Mucosa of stomach (tissue), 1 donor: ENCODE measurements around the gene MPP3.
"Not testable (repeated sequence)": the region's sequence is repeated elsewhere in the genome, so short reads cannot be mapped to it uniquely, and the experiment has no call there.

Experiments used
- H3K27me3 ChIP-seq: one replicate; pipeline ENCODE4 v1.7.0; 2013; ENCODE audit warnings: mild to moderate bottlenecking, low read length; ENCODE audit not compliant: control insufficient read depth, insufficient read depth
- H3K36me3 ChIP-seq: one replicate; pipeline ENCODE4 v1.7.0; 2013; ENCODE audit warnings: low read length; ENCODE audit not compliant: control insufficient read depth, insufficient read depth
- H3K4me1 ChIP-seq: one replicate; pipeline ENCODE4 v1.7.0; 2013; ENCODE audit warnings: mild to moderate bottlenecking, low read length; ENCODE audit not compliant: control insufficient read depth, insufficient read depth
- H3K4me3 ChIP-seq: one replicate; pipeline ENCODE4 v1.7.0; 2013; ENCODE audit warnings: low read length
- H3K9ac ChIP-seq: one replicate; pipeline ENCODE4 v1.7.0; 2013; ENCODE audit warnings: mild to moderate bottlenecking, low read length, moderate library complexity
- H3K9me3 ChIP-seq: one replicate; pipeline ENCODE4 v1.7.0; 2013; ENCODE audit warnings: mild to moderate bottlenecking, low read length, moderate library complexity; ENCODE audit not compliant: control insufficient read depth
- donor health status: Pancreatic carcinoma.

Gene MPP3

DNA sequence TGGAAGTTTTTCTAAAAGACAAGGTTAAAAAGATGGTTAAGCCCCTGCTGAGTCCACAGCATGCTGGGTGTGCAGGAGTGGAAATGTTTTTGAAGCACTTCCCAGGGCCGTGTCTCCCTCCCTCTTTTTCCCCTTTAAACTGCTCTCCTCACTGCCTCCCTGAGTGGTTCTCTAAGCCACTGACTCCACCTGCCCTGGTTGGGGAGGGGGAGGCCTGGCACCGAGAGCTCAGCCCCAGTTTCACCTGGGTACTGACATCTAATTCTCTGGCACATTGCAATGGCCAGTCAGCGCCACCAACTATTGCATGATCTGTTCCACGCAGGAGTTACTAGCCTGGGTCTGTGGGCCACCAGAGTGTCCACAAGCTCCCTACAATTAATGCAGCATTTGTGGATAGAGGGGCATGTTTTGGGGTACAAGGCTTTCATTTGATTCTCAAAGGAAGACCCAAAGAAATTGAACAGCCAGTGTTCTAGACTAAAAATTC lies 22.7 kb downstream of the MPP3 start:
- Histone ChIP-seq H3K27me3 (no peaks in the 10 kb centered on the region), H3K9me3 (no peaks in the 10 kb centered on the region), H3K4me3 (no peak overlapping the region), H3K9ac (no peak overlapping the region), H3K36me3 (no peaks in the 10 kb centered on the region), H3K4me1 (no peaks in the 10 kb centered on the region)

DNA sequence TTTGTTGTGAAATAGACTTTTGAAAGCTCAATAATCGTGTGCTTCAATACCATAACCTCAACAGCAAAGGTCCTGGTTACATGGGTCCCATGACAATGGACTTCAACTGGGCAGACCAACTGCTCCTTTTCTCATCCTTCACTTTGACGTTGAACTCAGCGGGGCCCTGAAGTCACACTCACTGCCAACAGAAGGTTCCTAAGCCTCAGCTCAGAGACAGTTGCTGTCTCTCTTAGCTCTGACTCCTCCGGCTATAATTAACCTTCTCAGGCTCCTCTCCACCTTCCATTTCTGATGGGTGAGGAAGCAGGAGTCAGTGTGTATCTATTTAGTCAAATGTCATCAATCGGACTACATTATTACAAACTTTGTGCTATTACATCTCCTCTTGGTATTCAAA lies 23.8 kb downstream of the MPP3 start:
- Histone ChIP-seq H3K9me3 (no peaks in the 10 kb centered on the region), H3K36me3 (no peaks in the 10 kb centered on the region), H3K4me1 (no peaks in the 10 kb centered on the region), H3K4me3 (no peak overlapping the region), H3K27me3 (no peaks in the 10 kb centered on the region), H3K9ac (no peak overlapping the region)

DNA sequence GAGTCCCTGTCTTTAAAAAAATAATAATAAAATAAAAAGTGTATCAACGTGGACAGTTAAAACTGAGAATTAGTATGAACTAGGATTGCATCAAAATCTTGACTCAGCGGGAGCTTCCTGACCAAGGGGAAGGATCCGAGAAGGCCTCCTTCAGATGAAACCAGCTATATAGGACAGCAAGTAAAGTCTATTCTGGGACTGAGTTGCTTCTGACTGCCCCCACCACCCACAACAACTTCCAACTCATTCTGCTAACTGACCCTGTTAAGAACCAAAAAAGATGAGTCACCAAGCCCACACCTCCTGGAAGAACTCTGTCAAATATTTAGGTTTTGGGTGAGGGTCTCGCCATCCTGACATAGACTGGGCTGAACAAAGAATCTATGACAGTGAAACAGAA lies 24.9 kb downstream of the MPP3 start:
- Histone ChIP-seq H3K27me3 (no peaks in the 10 kb centered on the region), H3K4me3 (no peak overlapping the region), H3K9me3 (no peaks in the 10 kb centered on the region), H3K9ac (no peak overlapping the region), H3K4me1 (no peaks in the 10 kb centered on the region), H3K36me3 (no peaks in the 10 kb centered on the region)

GRCh38 chr17:43805117-43805516 lies 27.8 kb downstream of the MPP3 start:
- H3K9ac ChIP-seq, result no peak overlapping the region
- no peaks in the 10 kb centered on the region for H3K36me3 ChIP-seq
- no peaks in the 10 kb centered on the region for H3K9me3 ChIP-seq
- no peaks in the 10 kb centered on the region for H3K4me1 ChIP-seq
- no peak overlapping the region for H3K4me3 ChIP-seq
- H3K27me3 ChIP-seq, result no peaks in the 10 kb centered on the region

GRCh38 chr17:43803758-43804157 lies 29.2 kb downstream of the MPP3 start:
- Histone ChIP-seq H3K36me3 (no peaks in the 10 kb centered on the region), H3K4me1 (no peaks in the 10 kb centered on the region), H3K9me3 (no peaks in the 10 kb centered on the region), H3K27me3 (no peaks in the 10 kb centered on the region), H3K9ac (no peak overlapping the region), H3K4me3 (no peak overlapping the region)

DNA sequence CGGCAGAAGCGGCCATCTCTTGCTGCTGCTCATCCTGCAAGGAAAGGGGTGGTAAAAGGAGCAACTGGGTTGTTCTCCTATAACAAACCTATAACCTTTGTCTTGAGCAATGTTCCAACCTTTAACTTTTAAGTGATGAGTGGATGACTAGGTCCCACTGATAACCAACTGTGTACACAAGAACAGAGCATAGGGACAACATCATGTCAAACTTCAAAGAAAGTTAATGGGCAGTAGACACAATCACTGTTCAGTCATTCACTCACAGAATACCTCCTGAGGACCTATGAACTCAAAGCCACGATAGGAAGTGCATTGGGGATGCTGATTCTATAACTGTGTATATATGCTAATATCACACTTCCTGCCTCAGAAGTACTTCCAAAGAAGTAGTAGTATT lies 31.1 kb downstream of the MPP3 start:
- H3K4me3 ChIP-seq, result no peak overlapping the region
- no peaks in the 10 kb centered on the region for H3K4me1 ChIP-seq
- no peaks in the 10 kb centered on the region for H3K27me3 ChIP-seq
- H3K9ac ChIP-seq, result no peak overlapping the region
- H3K36me3 ChIP-seq, result no peaks in the 10 kb centered on the region
- no peaks in the 10 kb centered on the region for H3K9me3 ChIP-seq

- Histone ChIP-seq H3K9ac (no peak overlapping the region), H3K36me3 (no peaks in the 10 kb centered on the region), H3K27me3 (no peaks in the 10 kb centered on the region), H3K9me3 (no peaks in the 10 kb centered on the region), H3K4me3 (no peak overlapping the region), H3K4me1 (no peaks in the 10 kb centered on the region)
Measured at GRCh38 chr17:43800736-43801135, 32.2 kb downstream of the MPP3 start.

DNA sequence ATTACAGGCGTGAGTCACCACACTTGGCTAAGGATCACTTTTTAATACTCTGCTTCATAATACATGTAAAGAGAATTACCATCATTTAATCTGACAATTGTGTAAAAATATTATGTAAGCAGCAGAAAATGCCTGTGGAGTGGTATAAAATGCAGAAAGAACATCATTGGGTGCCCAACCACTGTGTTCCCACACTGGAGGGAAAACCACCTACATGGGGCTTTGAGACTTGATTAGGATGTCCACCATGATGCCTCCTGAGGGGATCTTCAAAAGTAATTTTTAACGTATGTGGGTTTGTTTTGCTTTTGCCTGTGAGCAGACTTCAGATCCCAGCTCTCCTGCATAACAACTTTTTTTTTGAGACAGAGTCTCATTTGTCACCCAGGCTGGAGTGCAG lies 33.9 kb downstream of the MPP3 start:
- Histone ChIP-seq H3K4me3 (no peak overlapping the region), H3K9me3 (no peaks in the 10 kb centered on the region), H3K4me1 (no peaks in the 10 kb centered on the region), H3K9ac (no peak overlapping the region), H3K27me3 (no peaks in the 10 kb centered on the region), H3K36me3 (no peaks in the 10 kb centered on the region)

DNA sequence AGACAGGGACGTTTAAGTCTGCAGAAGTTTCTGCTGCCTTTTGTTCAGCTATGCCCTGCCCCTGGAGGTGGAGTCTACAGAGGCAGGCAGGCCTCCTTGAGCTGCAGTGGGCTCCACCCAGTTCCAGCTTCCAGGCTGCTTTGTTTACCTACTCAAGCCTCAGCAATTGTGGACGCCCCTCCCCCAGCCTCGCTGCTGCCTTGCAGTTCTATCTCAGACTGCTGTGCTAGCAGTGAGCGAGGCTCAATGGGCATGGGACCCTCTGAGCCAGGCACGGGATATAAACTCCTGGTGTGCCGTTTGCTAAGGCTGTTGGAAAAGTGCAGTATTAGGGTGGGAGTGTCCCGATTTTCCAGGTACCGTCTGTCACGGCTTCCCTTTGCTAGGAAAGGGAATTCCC lies 34.9 kb downstream of the MPP3 start:
- H3K36me3 ChIP-seq, H3K9me3 ChIP-seq, H3K4me1 ChIP-seq, H3K9ac ChIP-seq, H3K4me3 ChIP-seq, H3K27me3 ChIP-seq: not testable (repeated sequence)

DNA sequence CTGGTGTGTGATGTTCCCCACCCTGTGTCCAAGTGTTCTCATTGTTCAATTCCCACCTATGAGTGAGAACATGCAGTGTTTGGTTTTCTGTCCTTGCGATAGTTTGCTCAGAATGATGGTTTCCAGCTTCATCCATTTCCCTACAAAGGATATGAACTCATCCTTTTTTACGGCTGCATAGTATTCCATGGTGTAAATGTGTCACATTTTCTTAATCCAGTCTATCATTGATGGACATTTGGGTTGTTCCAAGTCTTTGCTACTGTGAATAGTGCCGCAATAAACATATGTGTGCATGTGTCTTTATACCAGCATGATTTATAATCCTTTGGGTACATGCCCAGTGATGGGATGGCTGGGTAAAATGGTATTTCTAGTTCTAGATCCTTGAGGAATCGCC lies 40.3 kb downstream of the MPP3 start:
- H3K4me3 ChIP-seq, H3K4me1 ChIP-seq, H3K9ac ChIP-seq, H3K36me3 ChIP-seq, H3K9me3 ChIP-seq, H3K27me3 ChIP-seq: not testable (repeated sequence)

DNA sequence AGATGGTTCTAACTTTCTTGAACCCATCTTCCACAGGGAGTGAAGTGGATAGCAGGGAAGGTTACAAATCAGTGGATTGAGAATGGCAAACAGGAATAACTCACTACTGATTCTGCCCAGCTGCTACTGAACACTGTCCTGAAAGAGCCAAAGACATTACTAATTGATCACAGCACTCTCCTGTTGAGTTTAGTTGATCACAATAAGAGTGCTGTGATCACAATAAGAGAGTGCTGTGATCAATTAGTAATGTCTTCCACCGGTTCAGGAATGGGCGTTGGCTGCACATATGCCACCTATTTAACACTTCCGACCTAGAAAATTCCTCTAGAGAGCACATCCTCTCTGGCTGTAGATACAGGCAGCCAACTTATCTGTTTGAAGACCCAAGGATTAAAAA lies 41.4 kb downstream of the MPP3 start:
- Histone ChIP-seq H3K4me1 (peaks cover 8% of the 10 kb centered on the region), H3K9ac (no peak overlapping the region), H3K36me3 (no peaks in the 10 kb centered on the region)

GRCh38 chr17:43790311-43790940 lies 42.5 kb downstream of the MPP3 start:
- H3K4me1 ChIP-seq, result peaks cover 8% of the 10 kb centered on the region
- no peaks in the 10 kb centered on the region for H3K36me3 ChIP-seq
- H3K27me3 ChIP-seq, result no peaks in the 10 kb centered on the region
- H3K9ac ChIP-seq, result no peak overlapping the region
- H3K4me3 ChIP-seq, result no peak overlapping the region
- no peaks in the 10 kb centered on the region for H3K9me3 ChIP-seq

More for the DNA sequence above, 41.4 kb downstream of the MPP3 start:
- no peaks in the 10 kb centered on the region for H3K27me3 ChIP-seq
- H3K4me3 ChIP-seq, result no peak overlapping the region
- no peaks in the 10 kb centered on the region for H3K9me3 ChIP-seq

DNA sequence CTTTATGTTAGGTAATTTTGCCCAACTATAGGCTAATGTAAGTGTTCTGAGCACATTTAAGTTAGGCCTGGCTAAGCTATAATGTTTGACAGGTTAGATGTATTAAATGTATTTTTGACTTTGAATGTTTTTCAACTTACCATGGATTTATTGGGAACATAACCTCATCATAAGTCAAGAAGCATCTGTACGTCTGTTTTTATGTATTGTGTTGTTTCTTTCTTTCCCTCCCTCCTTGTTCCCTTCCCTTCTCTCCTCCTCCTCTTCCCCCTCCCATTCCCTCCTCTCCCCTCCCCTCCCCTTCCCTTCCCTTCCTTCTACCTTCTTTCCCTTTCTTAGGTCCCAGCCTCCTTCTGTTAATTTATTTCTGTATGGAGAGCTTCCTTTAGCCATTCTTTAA lies 43.5 kb downstream of the MPP3 start:
- no peak overlapping the region for H3K4me3 ChIP-seq
- no peaks in the 10 kb centered on the region for H3K9me3 ChIP-seq
- H3K36me3 ChIP-seq, result no peaks in the 10 kb centered on the region
- peaks cover 8% of the 10 kb centered on the region for H3K4me1 ChIP-seq
- no peaks in the 10 kb centered on the region for H3K27me3 ChIP-seq
- H3K9ac ChIP-seq, result no peak overlapping the region
